Measurements from ENCODE around the gene GALNTL6. TPM values are rescaled to one million over a fixed set of nuclear protein-coding genes. Genes with fewer than 3 reads are reported as not detected.

The GALNTL6 gene
- total and polyA plus RNA-seq, 2 experiments from 2014 or later: not detected

DNA sequence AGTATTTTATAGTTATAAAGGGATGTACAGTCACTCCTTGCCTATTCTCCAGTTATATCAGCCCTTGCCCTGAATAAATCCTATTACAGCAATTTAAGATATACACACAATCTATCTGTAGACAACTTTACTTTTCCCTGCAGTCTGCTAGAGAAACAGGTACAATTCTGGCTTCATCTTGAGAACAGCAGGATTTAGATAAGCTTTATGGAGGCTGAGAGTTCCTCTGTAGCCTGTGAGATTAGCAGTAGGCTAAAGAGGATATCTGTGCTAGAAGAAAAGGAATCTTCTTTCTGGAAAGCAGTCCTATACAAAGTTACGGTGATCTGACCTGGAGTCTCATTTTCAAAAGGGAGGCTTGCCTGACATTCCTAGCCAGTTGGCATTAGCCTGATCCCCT, 290.3 kb downstream of the GALNTL6 start:
- H3K9me3 ChIP-seq (ENCODE audit: low read depth): no peaks in the 10 kb centered on the region
- TF ChIP-seq, protein P1, sequence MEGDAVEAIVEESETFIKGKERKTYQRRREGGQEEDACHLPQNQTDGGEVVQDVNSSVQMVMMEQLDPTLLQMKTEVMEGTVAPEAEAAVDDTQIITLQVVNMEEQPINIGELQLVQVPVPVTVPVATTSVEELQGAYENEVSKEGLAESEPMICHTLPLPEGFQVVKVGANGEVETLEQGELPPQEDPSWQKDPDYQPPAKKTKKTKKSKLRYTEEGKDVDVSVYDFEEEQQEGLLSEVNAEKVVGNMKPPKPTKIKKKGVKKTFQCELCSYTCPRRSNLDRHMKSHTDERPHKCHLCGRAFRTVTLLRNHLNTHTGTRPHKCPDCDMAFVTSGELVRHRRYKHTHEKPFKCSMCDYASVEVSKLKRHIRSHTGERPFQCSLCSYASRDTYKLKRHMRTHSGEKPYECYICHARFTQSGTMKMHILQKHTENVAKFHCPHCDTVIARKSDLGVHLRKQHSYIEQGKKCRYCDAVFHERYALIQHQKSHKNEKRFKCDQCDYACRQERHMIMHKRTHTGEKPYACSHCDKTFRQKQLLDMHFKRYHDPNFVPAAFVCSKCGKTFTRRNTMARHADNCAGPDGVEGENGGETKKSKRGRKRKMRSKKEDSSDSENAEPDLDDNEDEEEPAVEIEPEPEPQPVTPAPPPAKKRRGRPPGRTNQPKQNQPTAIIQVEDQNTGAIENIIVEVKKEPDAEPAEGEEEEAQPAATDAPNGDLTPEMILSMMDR (IDR thresholded peaks at IDR 0.05; ENCODE audit: low read depth, low read length): no peak
- DNase-seq (ENCODE audit: low read depth in 1 of 2, low spot score in 1 of 2): no peak
- no peak overlapping the region for H3K27ac ChIP-seq
- H3K4me1 ChIP-seq (ENCODE audit: low read depth): no peaks in the 10 kb centered on the region
- no peak overlapping the region for H3K4me3 ChIP-seq
- H3K36me3 ChIP-seq: no peaks in the 10 kb centered on the region
- no peaks in the 10 kb centered on the region for H3K27me3 ChIP-seq

DNA sequence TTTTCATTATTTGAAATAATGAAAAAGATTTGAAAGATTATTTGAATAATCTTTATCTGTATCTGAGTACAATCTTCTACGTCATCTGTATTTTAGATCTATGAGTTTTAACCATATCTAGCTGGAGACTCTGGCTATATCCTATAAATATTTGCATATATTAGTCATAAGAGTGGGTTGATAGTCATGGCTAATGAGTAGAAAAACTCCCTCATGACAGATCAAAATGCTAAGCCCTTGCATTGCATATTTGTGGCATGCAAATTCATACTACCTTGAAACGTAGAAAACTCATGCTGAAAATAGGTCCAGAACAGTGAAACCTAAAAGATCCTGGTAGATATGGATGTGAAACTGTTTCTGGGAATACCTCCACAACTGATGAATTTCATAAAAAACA, 291.3 kb downstream of the GALNTL6 start:
- no peaks in the 10 kb centered on the region for H3K36me3 ChIP-seq
- H3K9me3 ChIP-seq (ENCODE audit: low read depth): no peaks in the 10 kb centered on the region
- no peaks in the 10 kb centered on the region for H3K27me3 ChIP-seq
- H3K4me1 ChIP-seq (ENCODE audit: low read depth): no peaks in the 10 kb centered on the region
- TF ChIP-seq, protein P1 (IDR thresholded peaks at IDR 0.05; ENCODE audit: low read depth, low read length): no peak
- H3K4me3 ChIP-seq: no peak overlapping the region
- no peak for DNase-seq (ENCODE audit: low read depth in 1 of 2, low spot score in 1 of 2)
- no peak overlapping the region for H3K27ac ChIP-seq

DNA sequence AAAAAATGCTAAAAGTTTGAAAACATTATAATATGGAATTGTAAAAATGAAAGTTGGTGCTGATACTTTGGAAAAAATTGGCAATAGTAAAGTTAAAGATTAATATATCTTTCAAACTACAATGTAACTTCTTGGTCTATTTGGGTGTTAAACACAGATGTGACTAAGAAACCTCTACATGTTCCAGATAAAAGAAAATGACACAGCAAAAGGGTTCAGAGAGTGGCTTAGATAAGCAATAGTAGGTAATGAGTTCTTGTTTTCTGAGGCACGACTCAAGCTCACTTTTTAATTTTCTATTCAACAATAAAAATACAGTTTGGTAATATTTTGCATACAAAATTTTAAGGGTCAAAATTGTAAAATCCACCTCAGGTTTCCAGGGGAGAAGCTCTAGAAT, 292.7 kb downstream of the GALNTL6 start:
- Histone ChIP-seq H3K4me1 (ENCODE audit: low read depth) (no peaks in the 10 kb centered on the region), H3K9me3 (ENCODE audit: low read depth) (no peaks in the 10 kb centered on the region), H3K4me3 (no peak overlapping the region), H3K27ac (no peak overlapping the region), H3K36me3 (no peaks in the 10 kb centered on the region), H3K27me3 (no peaks in the 10 kb centered on the region)
- TF ChIP-seq, protein P1 (IDR thresholded peaks at IDR 0.05; ENCODE audit: low read depth, low read length): no peak
- DNase-seq (ENCODE audit: low read depth in 1 of 2, low spot score in 1 of 2): no peak

DNA sequence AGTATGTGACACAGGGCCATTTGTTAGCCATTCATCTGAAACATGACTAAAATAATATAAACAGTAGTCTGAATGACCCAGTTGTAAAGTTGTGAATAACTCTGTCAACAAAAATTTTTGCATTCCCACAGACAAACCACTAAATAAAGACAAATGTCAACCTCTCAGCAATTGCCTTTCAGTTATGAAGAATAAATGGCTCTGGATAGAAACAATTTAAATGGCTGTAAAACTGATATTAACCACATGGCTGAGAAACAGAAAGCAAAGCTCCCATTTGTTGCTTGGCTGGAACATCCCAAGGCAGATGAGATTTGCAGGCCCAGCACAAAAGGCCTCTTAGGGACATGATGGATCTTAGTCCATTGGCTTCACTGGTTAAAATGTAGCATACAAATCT, 296.3 kb downstream of the GALNTL6 start:
- DNase-seq (ENCODE audit: low read depth in 1 of 2, low spot score in 1 of 2): no peak

DNA sequence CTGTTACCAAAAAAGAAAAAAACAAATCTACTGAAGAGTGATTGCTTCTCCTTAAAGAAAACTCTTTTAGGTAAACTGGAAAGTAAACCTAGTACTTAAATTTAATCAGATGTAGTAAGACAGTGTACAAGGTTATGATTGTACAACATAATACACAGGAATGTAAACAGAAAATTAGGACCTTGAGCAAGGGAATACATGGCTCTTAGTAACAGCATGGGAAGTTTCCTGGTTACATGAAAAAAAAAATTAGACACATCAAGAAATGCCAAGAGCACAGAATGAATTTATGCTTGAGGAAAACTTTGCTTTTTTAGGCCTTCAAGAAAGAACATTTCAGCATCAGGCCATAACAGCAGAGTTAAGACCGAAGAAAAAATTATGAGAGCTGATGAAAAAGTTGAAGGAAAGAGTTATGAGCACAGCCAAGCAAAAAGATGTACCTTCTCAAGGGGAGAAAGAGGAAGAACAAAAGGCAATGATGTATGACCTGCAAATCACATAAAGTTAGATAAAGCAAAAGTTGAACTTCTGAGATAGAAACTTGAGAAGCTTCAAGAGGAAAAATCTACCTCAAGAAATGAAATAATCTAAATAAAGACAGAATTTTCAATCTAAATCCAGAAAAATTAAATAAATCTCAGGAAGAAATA, 311.6 kb downstream of the GALNTL6 start:
- no peaks in the 10 kb centered on the region for H3K36me3 ChIP-seq
- H3K27ac ChIP-seq: no peak overlapping the region
- no peaks in the 10 kb centered on the region for H3K4me1 ChIP-seq (ENCODE audit: low read depth)
- no peak overlapping the region for H3K4me3 ChIP-seq
- TF ChIP-seq, protein P1 (IDR thresholded peaks at IDR 0.05; ENCODE audit: low read depth, low read length): no peak
- no peaks in the 10 kb centered on the region for H3K9me3 ChIP-seq (ENCODE audit: low read depth)
- no peak for DNase-seq (ENCODE audit: low read depth in 1 of 2, low spot score in 1 of 2)
- no peaks in the 10 kb centered on the region for H3K27me3 ChIP-seq

More for the DNA sequence above, 296.3 kb downstream of the GALNTL6 start:
- TF ChIP-seq, protein P1 (IDR thresholded peaks at IDR 0.05; ENCODE audit: low read depth, low read length): no peak
- no peaks in the 10 kb centered on the region for H3K4me1 ChIP-seq (ENCODE audit: low read depth)
- H3K27me3 ChIP-seq: no peaks in the 10 kb centered on the region
- no peak overlapping the region for H3K27ac ChIP-seq
- H3K9me3 ChIP-seq (ENCODE audit: low read depth): no peaks in the 10 kb centered on the region
- H3K4me3 ChIP-seq: no peak overlapping the region
- H3K36me3 ChIP-seq: no peaks in the 10 kb centered on the region

Measured in cardiac muscle cell (in vitro differentiated cells and primary cell).